ENCODE measurements around the gene SEMA5A. TPM values are rescaled to one million over a fixed set of nuclear protein-coding genes. Genes with fewer than 3 reads are reported as not detected.

SEMA5A gene
- total and polyA plus RNA-seq, 2 donors (not counting 1 experiment from before 2014, with no cell fraction given) = not detected

- no peaks in the 10 kb centered on the region for H3K36me3 ChIP-seq (replicated peaks in 1 of 2; ENCODE audit: control extremely low read depth in 1 of 2, control insufficient read depth in 1 of 2, extremely low read depth in 1 of 2, insufficient read depth in 2 of 2, low read length in 1 of 2)
- intact Hi-C loops (cut with micrococcal nuclease) = no loop called here
- H3K9me3 ChIP-seq (ENCODE audit: control extremely low read depth in 1 of 3, control insufficient read depth in 2 of 3, insufficient read depth in 1 of 3, low read length in 2 of 3) = peaks cover 0 to 4% (median 0%) of the 10 kb centered on the region in 3 donors
- CTCF ChIA-PET = no interaction called here
- TF ChIP-seq EZH2 (IDR thresholded peaks at IDR 0.05; ENCODE audit: borderline replicate concordance, insufficient read depth, low read depth, low read length, poor library complexity, severe bottlenecking) (no peak), CTCF (IDR thresholded peaks at IDR 0.05) (no peak)
- H3K27me3 ChIP-seq (replicated peaks in 1 of 4; ENCODE audit: control extremely low read depth in 1 of 4, control insufficient read depth in 3 of 4, insufficient read depth in 4 of 4, low read length in 3 of 4) = no peaks in the 10 kb centered on the region
- ATAC-seq (ENCODE audit: low read depth) = no peak
- 86% methylated on average over 1 of the region's 2 CpGs for WGBS (ENCODE audit: insufficient coverage)
- H3K4me3 ChIP-seq (ENCODE audit: control extremely low read depth in 1 of 5, extremely low read depth in 1 of 5, insufficient read depth in 1 of 5, low read depth in 2 of 5, low read length in 4 of 5) = no peak overlapping the region
- H3K27me3 Mint-ChIP-seq = no peaks in the 10 kb centered on the region
- H3K4me2 ChIP-seq (replicated peaks; ENCODE audit: low read depth, low read length, poor library complexity, severe bottlenecking) = no peak overlapping the region
- H3K79me2 ChIP-seq (ENCODE audit: control insufficient read depth, insufficient read depth, low read length) = no peaks in the 10 kb centered on the region
- H3K4me3 Mint-ChIP-seq = no peak overlapping the region
- no peak overlapping the region for H3K9ac ChIP-seq (ENCODE audit: low read length)
- DNase-seq = no peak
- H3K9me3 Mint-ChIP-seq (ENCODE audit: insufficient read depth) = no peaks in the 10 kb centered on the region
- no peak overlapping the region for H3K27ac Mint-ChIP-seq
- H3K27ac ChIP-seq (ENCODE audit: low read length in 2 of 2) = no peak overlapping the region
- H4K20me1 ChIP-seq (ENCODE audit: control insufficient read depth, insufficient read depth, low read length, poor library complexity, severe bottlenecking) = no peaks in the 10 kb centered on the region
- no peaks in the 10 kb centered on the region for H3K4me1 Mint-ChIP-seq
- POLR2A ChIA-PET = no interaction called here
- no peaks in the 10 kb centered on the region for H3K4me1 ChIP-seq (ENCODE audit: control insufficient read depth in 2 of 2, insufficient read depth in 2 of 2, low read length in 2 of 2)
- H2AFZ ChIP-seq (ENCODE audit: insufficient read depth, low read depth, low read length, poor library complexity, severe bottlenecking) = no peak overlapping the region
Measured at GRCh38 chr5:9302218-9302617, 243.7 kb downstream of the SEMA5A start.

- H3K4me3 ChIP-seq (ENCODE audit: control extremely low read depth in 1 of 5, extremely low read depth in 1 of 5, insufficient read depth in 1 of 5, low read depth in 2 of 5, low read length in 4 of 5) = no peak overlapping the region
- no peak for ATAC-seq (ENCODE audit: low read depth)
- H3K4me1 ChIP-seq (ENCODE audit: control insufficient read depth in 2 of 2, insufficient read depth in 2 of 2, low read length in 2 of 2) = no peaks in the 10 kb centered on the region
- no peaks in the 10 kb centered on the region for H3K27me3 ChIP-seq (replicated peaks in 1 of 4; ENCODE audit: control extremely low read depth in 1 of 4, control insufficient read depth in 3 of 4, insufficient read depth in 4 of 4, low read length in 3 of 4)
- H3K27ac ChIP-seq (ENCODE audit: low read length in 2 of 2) = no peak overlapping the region
- Mint-ChIP-seq H3K4me3 (no peak overlapping the region), H3K27me3 (no peaks in the 10 kb centered on the region), H3K9me3 (ENCODE audit: insufficient read depth) (no peaks in the 10 kb centered on the region), H3K27ac (no peak overlapping the region), H3K4me1 (no peaks in the 10 kb centered on the region)
- 88% methylated on average over 6 of the region's 6 CpGs for WGBS (ENCODE audit: insufficient coverage)
- no peak overlapping the region for H3K4me2 ChIP-seq (replicated peaks; ENCODE audit: low read depth, low read length, poor library complexity, severe bottlenecking)
- H4K20me1 ChIP-seq (ENCODE audit: control insufficient read depth, insufficient read depth, low read length, poor library complexity, severe bottlenecking) = no peaks in the 10 kb centered on the region
- peaks cover 0 to 4% (median 0%) of the 10 kb centered on the region in 3 donors for H3K9me3 ChIP-seq (ENCODE audit: control extremely low read depth in 1 of 3, control insufficient read depth in 2 of 3, insufficient read depth in 1 of 3, low read length in 2 of 3)
- intact Hi-C loops (cut with micrococcal nuclease) = no loop called here
- TF ChIP-seq CTCF (IDR thresholded peaks at IDR 0.05) = no peak
- TF ChIP-seq EZH2 (IDR thresholded peaks at IDR 0.05; ENCODE audit: borderline replicate concordance, insufficient read depth, low read depth, low read length, poor library complexity, severe bottlenecking) = no peak
- ChIA-PET POLR2A (no interaction called here), CTCF (no interaction called here)
- no peak for DNase-seq
- H3K9ac ChIP-seq (ENCODE audit: low read length) = no peak overlapping the region
- H3K79me2 ChIP-seq (ENCODE audit: control insufficient read depth, insufficient read depth, low read length) = no peaks in the 10 kb centered on the region
- no peak overlapping the region for H2AFZ ChIP-seq (ENCODE audit: insufficient read depth, low read depth, low read length, poor library complexity, severe bottlenecking)
- H3K36me3 ChIP-seq (replicated peaks in 1 of 2; ENCODE audit: control extremely low read depth in 1 of 2, control insufficient read depth in 1 of 2, extremely low read depth in 1 of 2, insufficient read depth in 2 of 2, low read length in 1 of 2) = no peaks in the 10 kb centered on the region
Measured at GRCh38 chr5:9301200-9301599, 244.7 kb downstream of the SEMA5A start.

Measured in B cell (primary cell).